ENCODE measurements around the gene ZBTB39.

- TF ChIP-seq EZH2 (IDR thresholded peaks at IDR 0.05; ENCODE audit: low read length, unreplicated experiment) (no peak), CTCF (conservative IDR thresholded peaks at IDR 0.05; ENCODE audit: low read depth, low read length) (no peak), EZH2phosphoT487 (IDR thresholded peaks at IDR 0.05; ENCODE audit: borderline replicate concordance, low read length) (no peak)
Observed at GRCh38 chr12:56954958-56955355, 51.4 kb downstream of the ZBTB39 start.
